Measurements from ENCODE around the gene GSTM2. TPM values are rescaled to one million over a fixed set of nuclear protein-coding genes. Genes with fewer than 3 reads are reported as not detected.

Gene GSTM2
- total RNA-seq, 4 donors from 2014 or later = 37.1 to 73.6 (median 62.3) TPM

DNA sequence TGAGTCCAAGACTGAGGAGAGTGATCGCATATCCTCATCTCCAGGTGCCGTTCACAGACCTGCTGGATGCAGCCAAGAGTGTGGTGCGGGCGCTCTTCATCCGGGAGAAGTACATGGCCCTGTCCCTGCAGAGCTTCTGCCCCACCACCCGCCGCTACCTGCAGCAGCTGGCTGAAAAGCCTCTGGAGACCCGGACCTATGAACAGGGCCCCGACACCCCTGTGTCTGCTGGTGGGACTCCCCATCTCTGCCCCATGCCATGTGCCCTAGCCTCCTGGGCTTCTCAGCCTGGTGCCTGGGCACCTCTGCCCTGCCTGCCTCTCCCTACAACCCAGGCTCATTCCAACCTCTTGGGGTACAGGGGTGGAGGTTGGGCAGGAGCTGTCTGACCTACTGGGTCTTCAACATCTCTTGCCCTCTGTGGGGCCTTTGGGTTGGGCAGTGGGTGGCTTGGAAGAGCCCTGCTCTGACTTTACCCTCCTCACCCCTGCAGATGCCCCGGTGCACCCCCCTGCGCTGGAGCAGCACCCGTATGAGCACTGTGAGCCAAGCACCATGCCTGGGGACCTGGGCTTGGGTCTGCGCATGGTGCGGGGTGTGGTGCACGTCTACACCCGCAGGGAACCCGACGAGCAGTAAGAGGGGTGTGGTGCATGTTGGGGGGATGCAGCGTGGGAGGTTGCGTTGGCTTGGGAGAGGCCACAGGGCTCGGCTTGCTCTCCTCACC lies 41.0 kb upstream of the GSTM2 start:
- Histone ChIP-seq H3K36me3 (peaks cover 35 to 41% of the 10 kb centered on the region in 2 donors), H3K4me3 (replicated peaks in 1 of 3) (no peak overlapping the region), H3K9me3 (no peaks in the 10 kb centered on the region), H3K27me3 (no peaks in the 10 kb centered on the region), H3K27ac (no peak overlapping the region), H3K4me1 (peaks cover 1 to 4% of the 10 kb centered on the region in 2 donors)
- 92 to 96% methylated on average over 14 to 18 of the region's 21 CpGs for WGBS, 2 donors
- no peak for DNase-seq
- TF ChIP-seq CTCF (IDR thresholded peaks at IDR 0.05) (no peak), POLR2A (IDR thresholded peaks at IDR 0.05) (no peak)
- intact Hi-C loops (cut with DNase I) = no loop called here

DNA sequence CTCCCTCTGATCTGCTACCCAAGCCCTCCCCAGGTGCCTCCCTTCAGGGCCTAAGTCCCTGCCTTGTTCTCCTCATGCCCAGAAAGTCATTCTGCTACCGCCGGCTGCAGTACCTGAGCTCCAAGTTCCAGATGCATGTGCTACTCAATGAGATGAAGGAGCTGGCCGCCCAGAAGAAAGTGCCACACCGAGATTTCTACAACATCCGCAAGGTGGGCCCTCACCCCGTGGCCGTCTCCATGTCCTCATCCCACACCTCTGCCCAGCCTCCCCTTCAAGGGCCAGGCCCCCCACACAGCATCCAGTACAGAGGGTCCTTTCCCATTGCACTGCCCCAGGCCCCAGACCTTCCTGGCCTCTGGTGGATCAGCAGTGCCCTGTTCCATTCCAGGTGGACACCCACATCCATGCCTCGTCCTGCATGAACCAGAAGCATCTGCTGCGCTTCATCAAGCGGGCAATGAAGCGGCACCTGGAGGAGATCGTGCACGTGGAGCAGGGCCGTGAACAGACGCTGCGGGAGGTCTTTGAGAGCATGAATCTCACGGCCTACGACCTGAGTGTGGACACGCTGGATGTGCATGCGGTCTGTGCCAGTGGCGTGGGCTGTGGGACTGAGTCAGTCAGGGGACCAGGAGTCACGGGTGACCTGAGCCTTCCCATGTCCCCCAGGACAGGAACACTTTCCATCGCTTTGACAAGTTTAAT lies 40.0 kb upstream of the GSTM2 start:
- no peak for DNase-seq
- no peak for TF ChIP-seq CTCF (IDR thresholded peaks at IDR 0.05)
- TF ChIP-seq POLR2A (IDR thresholded peaks at IDR 0.05) = no peak
- H3K36me3 ChIP-seq = peaks cover 35 to 41% of the 10 kb centered on the region in 2 donors

GRCh38 chr1:109628540-109629321 lies 39.1 kb upstream of the GSTM2 start:
- intact Hi-C loops (cut with DNase I) = no loop called here
- H3K9me3 ChIP-seq = no peaks in the 10 kb centered on the region
- peaks cover 0 to 3% of the 10 kb centered on the region in 2 donors for H3K4me1 ChIP-seq
- peak in 1 of 2 donors; percentile 23 for DNase-seq
- no peak overlapping the region for H3K4me3 ChIP-seq (replicated peaks in 1 of 3)
- no peaks in the 10 kb centered on the region for H3K27me3 ChIP-seq
- TF ChIP-seq CTCF (IDR thresholded peaks at IDR 0.05) = no peak
- TF ChIP-seq POLR2A (IDR thresholded peaks at IDR 0.05) = no peak
- 89 to 94% methylated on average over 15 to 18 of the region's 23 CpGs for whole genome bisulfite sequencing, 2 donors
- peaks cover 35 to 41% of the 10 kb centered on the region in 2 donors for H3K36me3 ChIP-seq
- H3K27ac ChIP-seq = no peak overlapping the region

More for the DNA sequence above, 40.0 kb upstream of the GSTM2 start:
- no peaks in the 10 kb centered on the region for H3K9me3 ChIP-seq
- H3K4me1 ChIP-seq = peaks cover 0 to 3% of the 10 kb centered on the region in 2 donors
- H3K4me3 ChIP-seq (replicated peaks in 1 of 3) = no peak overlapping the region
- no peak overlapping the region for H3K27ac ChIP-seq
- intact Hi-C loops (cut with DNase I) = no loop called here
- WGBS, 2 donors = 79 to 86% methylated on average over 19 to 23 of the region's 23 CpGs
- H3K27me3 ChIP-seq = no peaks in the 10 kb centered on the region

DNA sequence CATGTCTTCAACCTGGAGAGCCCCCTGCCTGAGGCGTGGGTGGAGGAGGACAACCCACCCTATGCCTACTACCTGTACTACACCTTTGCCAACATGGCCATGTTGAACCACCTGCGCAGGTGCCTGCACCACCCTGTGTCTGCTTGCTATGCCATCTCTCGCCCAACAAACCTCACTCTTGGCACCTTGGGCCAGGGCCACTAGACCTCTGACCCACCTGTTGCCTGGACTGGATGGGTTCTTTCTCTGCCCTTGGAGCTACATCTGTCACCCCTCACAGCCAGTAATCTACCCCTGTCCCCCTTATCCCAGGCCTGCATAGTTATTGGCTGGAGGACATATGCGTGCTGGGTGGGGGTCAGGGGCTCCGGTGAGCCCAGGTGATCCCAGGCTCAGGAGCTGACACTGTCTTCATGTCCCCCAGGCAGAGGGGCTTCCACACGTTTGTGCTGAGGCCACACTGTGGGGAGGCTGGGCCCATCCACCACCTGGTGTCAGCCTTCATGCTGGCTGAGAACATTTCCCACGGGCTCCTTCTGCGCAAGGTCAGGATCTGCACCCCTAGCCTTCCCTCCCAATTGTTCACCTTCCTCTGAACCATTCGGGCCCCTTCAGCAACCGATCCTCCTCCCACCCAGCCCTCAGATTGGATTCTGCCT lies 38.4 kb upstream of the GSTM2 start:
- H3K4me3 ChIP-seq (replicated peaks in 1 of 3) = no peak overlapping the region
- no peak for DNase-seq
- peaks cover 35 to 41% of the 10 kb centered on the region in 2 donors for H3K36me3 ChIP-seq
- no peaks in the 10 kb centered on the region for H3K9me3 ChIP-seq
- 88 to 93% methylated on average over 9 to 10 of the region's 10 CpGs for WGBS, 2 donors
- intact Hi-C loops (cut with DNase I) = loop anchor here (5.0 to 10.0 kb wide), 2 partner anchors 82 to 555 kb away; partner anchors contain the start of genes GNAI3 and TAF13
- H3K27ac ChIP-seq = no peak overlapping the region
- TF ChIP-seq POLR2A (IDR thresholded peaks at IDR 0.05) (no peak), CTCF (IDR thresholded peaks at IDR 0.05) (no peak)
- H3K27me3 ChIP-seq = no peaks in the 10 kb centered on the region
- H3K4me1 ChIP-seq = peaks cover 0 to under 1% of the 10 kb centered on the region in 2 donors
